HG03354 (cell line): ENCODE data around the gene SLC19A1.

Experiments used
- ATAC-seq: cut with Tn5 transposase; IDR thresholded peaks from one replicate; pipeline ENCODE4 v1.9.1; 2021; ENCODE audit warnings: mild to moderate bottlenecking; ENCODE audit not compliant: unreplicated experiment, poor library complexity, severe bottlenecking

SLC19A1 gene

DNA sequence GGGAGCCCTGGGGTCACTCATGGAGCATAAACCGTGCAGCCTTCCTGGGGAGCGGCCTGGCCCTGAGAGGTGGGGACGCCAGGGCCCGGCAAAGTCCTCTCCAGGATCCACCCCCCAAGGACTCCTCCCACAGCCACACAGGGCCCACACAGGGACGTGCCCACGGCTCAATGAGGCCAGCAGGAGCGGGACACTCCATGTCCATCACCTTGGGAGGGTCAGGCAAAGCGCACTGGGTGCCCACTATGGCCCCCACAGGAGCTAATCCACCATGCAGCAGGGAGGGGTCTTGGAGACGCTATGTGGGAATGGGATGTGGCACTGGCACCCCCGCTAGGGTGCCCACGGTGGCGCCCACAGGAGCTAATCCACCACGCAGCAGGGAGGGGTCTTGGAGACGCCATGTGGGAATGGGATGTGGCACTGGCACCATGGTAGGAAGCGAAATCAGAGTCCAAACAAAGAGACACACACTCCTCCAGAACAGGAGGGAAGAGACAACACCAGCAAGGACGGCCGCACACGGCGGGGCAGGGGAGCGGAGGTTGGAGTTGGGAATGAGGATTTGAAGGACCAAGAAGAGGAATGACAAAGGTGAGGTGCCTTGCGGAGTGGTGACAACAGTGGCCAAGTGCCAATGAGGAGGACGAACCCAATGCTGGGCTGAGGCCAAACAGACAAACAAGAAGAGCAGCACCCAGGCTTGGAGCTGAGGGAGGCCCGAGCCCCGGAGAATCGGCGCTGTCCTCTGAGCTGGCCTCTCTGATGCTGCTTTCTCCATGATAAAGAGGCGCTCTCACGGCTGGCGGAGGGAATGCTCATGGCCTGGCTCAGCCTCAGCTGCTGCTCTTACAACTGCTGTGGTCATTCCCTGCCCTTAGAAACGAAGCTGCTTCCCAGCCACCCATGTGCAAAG lies 18.1 kb upstream of the SLC19A1 start:
- no peak for ATAC-seq

DNA sequence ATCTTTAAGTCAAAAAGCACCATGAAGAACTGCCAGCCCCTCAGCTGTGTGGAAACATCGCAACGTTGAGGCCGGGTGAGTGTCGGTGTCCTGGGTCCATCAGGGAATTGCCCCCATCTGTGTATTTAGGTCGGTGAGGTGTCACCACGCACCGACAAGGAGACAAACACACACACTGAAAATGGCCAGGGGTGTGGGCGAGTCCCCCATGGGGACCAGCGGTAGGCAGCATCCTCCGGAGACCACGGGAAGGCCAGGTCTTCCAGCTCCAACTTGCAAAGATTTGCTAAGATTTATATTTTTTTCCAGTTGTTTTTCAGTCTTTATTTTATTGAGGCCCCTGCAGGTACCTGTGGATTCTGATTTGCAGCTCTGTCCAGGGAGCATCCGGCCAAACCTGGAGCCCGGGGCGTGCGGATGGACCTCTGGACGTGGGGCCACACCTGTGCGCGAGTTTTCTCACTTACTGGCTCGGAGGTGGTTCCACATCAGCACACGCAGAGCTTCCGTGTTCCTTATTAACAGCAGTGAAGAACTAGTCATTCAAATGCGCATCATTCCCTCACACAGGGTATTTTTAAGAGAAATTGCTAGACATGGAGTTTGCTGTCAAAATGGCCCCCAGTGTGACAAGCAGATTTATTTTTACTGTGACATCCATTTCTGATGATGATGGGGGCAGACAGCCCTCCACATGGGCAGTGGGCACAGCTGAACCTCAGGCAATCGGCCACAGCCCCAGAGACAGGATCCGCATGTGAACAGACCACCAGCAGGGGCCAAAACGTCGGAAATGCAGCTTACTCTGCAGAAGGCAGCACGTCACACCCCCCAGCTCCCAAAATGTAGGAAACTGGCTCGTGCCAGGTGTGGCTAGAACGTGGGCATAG lies 17.2 kb upstream of the SLC19A1 start:
- ATAC-seq: no peak

- ATAC-seq: no peak
These were observed 15.9 kb upstream of the SLC19A1 start for GRCh38 chr21:45558044-45558721.

DNA sequence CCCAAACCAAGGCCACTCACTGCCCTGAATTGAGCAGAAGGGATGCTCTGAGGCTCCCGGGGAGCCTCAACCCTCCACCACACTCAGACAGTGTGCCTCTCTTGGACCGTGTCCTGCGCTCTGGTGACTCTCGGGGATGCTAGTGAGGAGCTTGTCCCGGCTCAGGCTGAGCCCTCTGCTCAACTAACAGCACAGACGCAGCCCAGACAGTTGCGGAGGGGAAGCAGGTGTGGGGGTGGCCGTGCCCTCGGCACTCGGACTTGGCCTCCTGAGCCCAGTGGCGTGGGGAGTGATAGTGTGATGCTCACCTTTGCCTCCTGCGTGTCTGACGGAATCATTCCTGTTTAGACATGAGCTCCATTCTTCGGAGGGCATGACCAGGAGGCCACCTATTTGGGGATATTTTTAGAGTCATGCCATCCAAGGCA lies 15.4 kb upstream of the SLC19A1 start:
- ATAC-seq: no peak

DNA sequence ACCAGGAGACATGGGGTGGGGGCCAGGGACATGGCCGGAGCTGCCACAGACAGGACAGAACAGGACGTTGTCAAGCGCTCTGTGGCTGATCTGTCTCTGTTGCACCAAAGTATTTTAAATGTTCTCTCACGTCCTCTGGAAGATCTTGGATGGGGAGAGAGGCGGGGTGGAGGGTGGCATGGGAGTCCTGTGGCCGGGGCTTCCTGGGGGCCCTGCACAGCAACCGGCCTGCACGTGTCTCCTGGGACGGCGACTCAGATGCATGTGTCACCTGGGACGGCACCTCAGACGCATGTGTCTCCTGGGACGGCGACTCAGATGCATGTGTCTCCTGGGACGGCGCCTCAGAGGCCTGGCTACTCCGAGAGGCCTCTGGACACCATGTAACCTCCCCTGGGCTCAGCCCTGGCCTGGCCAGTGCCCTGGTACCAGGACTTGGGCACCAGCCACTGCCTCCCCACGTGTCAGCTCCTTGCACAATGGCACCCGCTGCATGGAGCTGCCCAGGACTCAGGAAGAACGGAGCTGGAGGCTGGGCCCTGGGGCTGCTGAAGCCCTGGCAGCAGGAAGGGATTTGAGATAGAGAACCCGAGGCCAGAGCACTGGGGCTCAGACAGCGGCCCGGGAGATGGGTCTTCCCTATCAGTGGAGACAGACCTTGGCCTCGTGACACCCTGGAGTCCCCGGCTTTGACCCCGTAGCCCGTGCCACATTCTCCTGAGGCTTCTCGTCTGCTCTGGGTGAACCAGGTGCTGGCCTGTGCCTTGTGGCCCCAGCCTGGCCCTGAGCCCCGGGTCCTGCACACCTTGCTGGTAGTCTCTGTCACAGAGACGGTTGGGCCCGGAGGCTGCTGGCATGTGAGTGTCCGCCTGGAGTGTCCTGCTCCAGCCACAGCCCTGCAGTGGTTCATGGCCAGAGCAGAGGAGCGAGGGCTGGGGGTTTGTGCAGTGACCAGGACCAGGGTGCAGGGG lies 14.7 kb upstream of the SLC19A1 start:
- ATAC-seq: no peak

- ATAC-seq: no peak
These were observed 14.0 kb upstream of the SLC19A1 start for GRCh38 chr21:45556302-45556644.

- no peak for ATAC-seq
These were observed 13.5 kb upstream of the SLC19A1 start for GRCh38 chr21:45555557-45556301.

DNA sequence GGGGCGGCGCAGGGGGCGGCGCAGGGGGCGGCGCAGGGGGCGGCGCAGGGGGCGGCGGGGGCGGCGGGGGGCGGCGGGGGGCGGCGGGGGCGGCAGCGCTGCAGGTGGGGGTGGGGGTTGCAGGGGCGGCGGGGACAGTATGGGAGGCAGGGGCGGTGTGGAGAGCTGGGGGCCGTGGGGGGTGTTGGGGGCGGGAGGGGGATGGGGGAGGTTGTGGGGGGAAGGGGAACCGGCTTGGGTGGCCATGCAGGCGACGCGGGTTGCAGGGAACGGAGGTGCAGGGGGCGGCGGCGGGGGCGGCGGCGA lies 13.0 kb upstream of the SLC19A1 start:
- no peak for ATAC-seq

DNA sequence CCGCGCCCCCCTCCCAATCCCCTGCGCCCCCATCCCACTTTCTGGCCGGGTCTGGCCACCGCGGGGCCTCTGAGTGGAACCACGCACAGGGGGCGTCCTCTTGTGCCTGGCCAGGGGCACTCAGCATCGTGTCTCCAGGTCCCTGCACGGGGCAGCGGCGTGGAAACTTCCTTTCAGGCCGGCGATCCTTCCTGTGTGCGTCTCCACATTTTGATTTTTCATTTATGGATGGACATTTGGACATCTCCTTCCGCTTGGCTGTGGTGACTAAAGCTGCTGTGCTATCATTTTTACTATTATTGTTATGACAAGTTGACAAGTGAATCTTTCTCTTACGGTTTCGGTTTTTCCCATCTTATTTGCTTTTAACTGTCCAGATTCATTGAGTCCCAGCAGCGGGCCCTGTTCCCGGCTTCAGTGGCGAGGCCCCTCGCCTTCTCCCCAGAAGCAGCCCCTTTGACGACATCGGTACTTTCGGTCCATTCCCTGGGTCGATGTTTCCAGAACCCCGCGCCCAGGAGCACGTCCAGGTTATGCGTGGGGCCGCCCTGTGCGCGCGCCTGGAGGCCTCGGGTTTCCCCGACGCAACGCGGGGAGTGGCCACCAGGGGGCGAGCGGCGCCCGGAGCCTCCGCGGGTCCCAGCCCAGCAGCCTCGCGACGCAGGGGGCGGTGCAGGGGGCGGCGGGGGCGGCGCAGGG lies 12.4 kb upstream of the SLC19A1 start:
- peak; percentile 62 for ATAC-seq

- ATAC-seq: no peak
These were observed 10.6 kb upstream of the SLC19A1 start for GRCh38 chr21:45552696-45553391.

DNA sequence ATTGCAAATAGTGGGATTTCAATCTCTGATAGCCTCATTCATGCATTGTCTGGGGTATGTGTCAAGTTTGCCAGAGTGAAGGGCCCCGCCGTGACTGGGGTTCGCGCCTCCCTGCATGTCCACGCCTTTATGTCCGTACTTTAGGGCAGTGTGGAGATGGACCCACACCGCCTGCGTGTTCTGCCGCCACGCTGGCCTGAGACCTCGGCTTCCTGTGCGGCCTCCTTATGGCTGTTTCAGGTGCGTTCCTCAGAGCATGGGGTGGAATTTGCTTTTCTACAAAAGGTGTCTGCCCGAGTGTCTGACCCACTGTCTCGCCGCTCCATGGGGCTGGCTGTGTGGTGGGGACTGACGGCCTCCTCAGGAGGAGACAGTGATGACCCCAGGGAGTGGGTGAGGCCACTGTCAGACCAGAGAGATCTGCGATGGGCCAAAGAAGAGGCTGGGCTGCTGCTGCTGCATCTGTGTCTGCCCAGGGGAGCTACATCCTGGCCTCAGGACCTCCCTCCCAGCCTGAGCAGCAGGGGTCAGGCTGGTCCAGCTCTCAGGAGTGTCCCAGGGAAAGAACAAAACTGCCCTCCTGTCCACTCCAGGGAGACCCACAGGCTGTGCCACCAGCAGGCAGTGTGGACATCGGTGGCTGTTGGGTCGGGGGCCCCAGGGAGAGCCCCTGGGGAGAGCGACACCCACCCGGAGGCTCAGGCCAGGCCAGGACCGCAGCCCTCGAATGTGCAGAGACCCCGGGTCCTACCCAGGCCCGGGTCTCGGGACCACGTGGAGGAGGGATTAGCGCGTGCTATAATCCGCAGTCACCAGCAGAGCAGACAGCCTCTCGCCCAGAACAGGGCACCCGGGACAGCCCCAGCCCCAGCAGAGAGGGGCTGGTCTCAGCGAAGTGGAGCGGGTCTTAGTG lies 9.8 kb upstream of the SLC19A1 start:
- ATAC-seq: no peak

DNA sequence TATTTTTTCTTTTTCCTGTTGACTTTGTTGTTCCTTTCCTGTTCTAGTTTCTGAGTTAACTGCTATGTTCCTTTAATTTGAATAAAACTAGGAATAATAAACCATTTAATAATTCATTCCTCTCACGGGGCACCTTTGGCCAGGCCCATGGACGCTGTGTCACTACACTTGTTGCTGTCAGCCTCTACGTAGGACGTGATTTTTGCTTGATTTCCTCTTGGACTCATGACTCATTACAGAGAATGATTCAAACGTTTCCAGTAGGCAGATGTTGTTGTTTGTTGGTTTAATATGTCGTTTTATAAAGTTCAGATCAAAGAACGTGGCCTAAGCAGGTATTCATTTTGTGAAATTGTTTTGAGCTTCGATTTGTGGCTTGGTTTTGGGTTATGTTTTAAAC lies 9.1 kb upstream of the SLC19A1 start:
- no peak for ATAC-seq

GRCh38 chr21:45550522-45551210 lies 8.4 kb upstream of the SLC19A1 start:
- peak; percentile 41 for ATAC-seq

DNA sequence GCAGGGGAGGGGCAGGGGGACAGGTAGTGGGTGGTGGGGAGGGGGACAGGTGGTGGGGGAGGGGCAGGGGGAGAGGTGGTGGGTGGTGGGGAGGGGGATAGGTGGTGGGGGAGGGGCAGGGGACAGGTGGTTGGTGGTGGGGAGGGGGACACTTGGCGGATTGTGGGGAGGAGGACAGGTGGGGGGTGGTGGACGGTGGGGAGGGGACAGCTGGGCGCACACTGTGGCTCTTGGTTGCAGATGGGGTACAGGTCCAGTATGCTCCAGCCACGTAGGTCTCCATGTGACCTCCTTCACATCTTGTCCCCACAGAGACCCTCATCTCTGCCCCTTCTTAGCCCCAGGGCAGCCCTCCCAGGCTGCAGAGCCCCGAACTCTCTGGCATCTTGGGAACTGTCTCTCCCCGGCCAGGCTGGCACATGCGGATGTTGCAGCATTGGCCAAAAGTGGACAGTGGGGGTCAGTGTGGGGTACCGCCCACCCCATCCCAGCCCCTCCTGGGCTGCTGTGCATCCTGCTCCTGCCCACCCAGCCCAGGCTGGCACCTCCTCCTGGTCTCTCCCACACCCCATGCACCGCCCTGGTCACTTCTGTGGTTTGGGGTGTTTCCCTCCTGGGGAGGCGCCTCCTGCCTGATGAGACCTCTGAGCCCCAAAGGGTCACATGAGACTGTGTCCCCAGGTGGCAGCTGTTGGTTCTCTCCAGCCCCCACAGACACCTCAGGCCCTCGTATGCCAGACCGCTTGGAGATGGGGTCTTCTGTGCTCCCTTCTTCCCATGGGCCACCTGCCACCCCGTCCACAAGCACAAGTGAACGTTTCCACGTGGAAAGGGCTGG lies 7.6 kb upstream of the SLC19A1 start:
- ATAC-seq: no peak
